Chondrocyte (in vitro differentiated cells): ENCODE measurements around the gene NEDD8. TPM values are rescaled to one million over a fixed set of nuclear protein-coding genes. Genes with fewer than 3 reads are reported as not detected.

ENCODE experiments used
- DNase-seq: peaks from one replicate; pipeline ENCODE4 v3.0.0; 2021; ENCODE audit warnings: mixed read lengths, low spot score
- H3K27ac Mint-ChIP-seq: one replicate; pipeline ENCODE4 v1.8.0; 2021; ENCODE audit warnings: mild to moderate bottlenecking, moderate library complexity, mixed read lengths; ENCODE audit not compliant: unreplicated experiment
- H3K27me3 Mint-ChIP-seq: 2 replicates; pipeline ENCODE4 v1.8.0; 2021; ENCODE audit warnings: low read depth, mixed read lengths
- H3K36me3 Mint-ChIP-seq: 2 replicates; pipeline ENCODE4 v1.8.0; 2021; ENCODE audit warnings: low read depth, mixed read lengths
- H3K4me1 Mint-ChIP-seq: 2 replicates; pipeline ENCODE4 v1.8.0; 2021; ENCODE audit warnings: low read depth, mild to moderate bottlenecking, mixed read lengths
- H3K4me3 Mint-ChIP-seq: one replicate; pipeline ENCODE4 v1.8.0; 2021; ENCODE audit warnings: mild to moderate bottlenecking, moderate library complexity, mixed read lengths; ENCODE audit not compliant: unreplicated experiment
- H3K9me3 Mint-ChIP-seq: 2 replicates; pipeline ENCODE4 v1.8.0; 2021; ENCODE audit warnings: low read depth, mixed read lengths
- CTCF ChIP-seq: fragments of 200-600 bp; sonication (generic); IDR thresholded peaks from 2 replicates; pipeline ENCODE4 v1.5.0; 2021; ENCODE audit warnings: antibody characterized with exemption, mild to moderate bottlenecking, moderate library complexity
- total RNA-seq: library from RNA; stranded (reverse); gene quantifications from 3 replicates; pipeline ENCODE4 v1.2.1, GENCODE V29; 2021

Gene NEDD8
- total RNA-seq, 1 donor from 2014 or later, result 154 TPM

GRCh38 chr14:24194873-24195185 lies 37.3 kb downstream of the NEDD8 start:
- Mint-ChIP-seq H3K9me3 (no peaks in the 10 kb centered on the region), H3K4me3 (peak overlapping the region; percentile 93), H3K27me3 (no peaks in the 10 kb centered on the region), H3K4me1 (peaks cover 39% of the 10 kb centered on the region), H3K27ac (peak overlapping the region; percentile 96), H3K36me3 (peaks cover 16% of the 10 kb centered on the region)
- no peak for TF ChIP-seq CTCF
- DNase-seq, result no peak

GRCh38 chr14:24194186-24194872 lies 37.8 kb downstream of the NEDD8 start:
- no peak for TF ChIP-seq CTCF
- H3K36me3 Mint-ChIP-seq, result peaks cover 16% of the 10 kb centered on the region
- H3K27ac Mint-ChIP-seq, result peak overlapping the region; percentile 96
- no peaks in the 10 kb centered on the region for H3K27me3 Mint-ChIP-seq
- H3K9me3 Mint-ChIP-seq, result no peaks in the 10 kb centered on the region
- H3K4me1 Mint-ChIP-seq, result peaks cover 42% of the 10 kb centered on the region
- DNase-seq, result no peak
- H3K4me3 Mint-ChIP-seq, result peak overlapping the region; percentile 93

GRCh38 chr14:24192933-24193332 lies 39.2 kb downstream of the NEDD8 start:
- TF ChIP-seq CTCF, result no peak
- Mint-ChIP-seq H3K27ac (no peak overlapping the region), H3K9me3 (no peaks in the 10 kb centered on the region), H3K4me1 (peaks cover 40% of the 10 kb centered on the region), H3K27me3 (no peaks in the 10 kb centered on the region), H3K36me3 (peaks cover 13% of the 10 kb centered on the region), H3K4me3 (no peak overlapping the region)
- DNase-seq, result no peak

- Mint-ChIP-seq H3K27ac (no peak overlapping the region), H3K36me3 (peaks cover 13% of the 10 kb centered on the region), H3K4me1 (peaks cover 37% of the 10 kb centered on the region), H3K4me3 (no peak overlapping the region), H3K9me3 (no peaks in the 10 kb centered on the region), H3K27me3 (no peaks in the 10 kb centered on the region)
- no peak for DNase-seq
- no peak for TF ChIP-seq CTCF
Measured at GRCh38 chr14:24190416-24190815, 41.8 kb downstream of the NEDD8 start.

GRCh38 chr14:24189460-24189859 lies 42.7 kb downstream of the NEDD8 start:
- TF ChIP-seq CTCF, result no peak
- H3K36me3 Mint-ChIP-seq, result peaks cover 13% of the 10 kb centered on the region
- H3K27ac Mint-ChIP-seq, result peak overlapping the region; percentile 91
- peaks cover 32% of the 10 kb centered on the region for H3K4me1 Mint-ChIP-seq
- DNase-seq, result no peak
- no peaks in the 10 kb centered on the region for H3K27me3 Mint-ChIP-seq
- H3K9me3 Mint-ChIP-seq, result no peaks in the 10 kb centered on the region
- no peak overlapping the region for H3K4me3 Mint-ChIP-seq
